KBM-7 (cell line): Measurements from ENCODE around the gene ASAP2.
"Not testable (repeated sequence)": the region's sequence is repeated elsewhere in the genome, so short reads cannot be mapped to it uniquely, and the experiment has no call there.

Source experiments
- DNase-seq: peaks from one replicate; pipeline ENCODE4 v3.0.0-alpha.2; 2015
- in situ Hi-C: fragments of 300-500 bp; cut with MboI; formaldehyde crosslinking; loops from 2 replicates; pipeline ENCODE4 v1.14.3; 2020; ENCODE audit warnings: low sequenced_read_pairs, low pct_unique_long_range_greater_than_20kb, mixed read lengths

ASAP2 gene

DNA sequence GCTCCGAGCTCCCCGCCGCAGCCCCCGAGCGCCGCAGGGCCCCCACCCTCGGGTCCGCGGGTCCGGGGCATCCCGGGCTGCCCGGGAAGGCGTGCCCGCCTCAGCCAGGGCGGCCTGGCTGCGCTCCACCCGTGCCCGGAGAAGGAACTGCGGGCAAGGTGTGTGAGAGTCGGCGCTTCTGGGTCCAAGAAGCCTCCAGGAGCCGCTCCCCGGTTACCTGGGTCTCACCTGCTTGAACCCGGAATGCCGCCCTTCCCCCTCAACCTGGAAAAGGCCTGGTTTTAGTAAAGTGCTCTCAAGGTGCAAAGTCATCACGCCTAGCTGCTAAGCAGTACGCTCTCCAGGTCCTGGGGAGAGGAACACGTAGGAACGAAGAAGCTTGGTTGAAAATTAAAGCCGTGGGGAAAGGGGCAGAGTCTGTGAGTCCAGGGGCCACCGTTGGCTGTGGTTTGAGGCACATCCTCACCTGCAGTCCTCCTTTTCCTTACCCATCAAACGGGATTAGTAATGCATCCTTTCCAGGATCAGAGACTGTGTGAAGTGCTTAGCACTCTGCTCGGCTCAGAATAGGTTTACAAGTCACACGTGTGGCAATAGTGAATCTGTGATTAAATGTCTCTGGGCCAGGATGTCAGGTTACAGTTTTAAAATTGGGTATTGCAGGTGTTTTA is 1.2 kb downstream of the ASAP2 start:
- in situ Hi-C loops = no loop called here

DNA sequence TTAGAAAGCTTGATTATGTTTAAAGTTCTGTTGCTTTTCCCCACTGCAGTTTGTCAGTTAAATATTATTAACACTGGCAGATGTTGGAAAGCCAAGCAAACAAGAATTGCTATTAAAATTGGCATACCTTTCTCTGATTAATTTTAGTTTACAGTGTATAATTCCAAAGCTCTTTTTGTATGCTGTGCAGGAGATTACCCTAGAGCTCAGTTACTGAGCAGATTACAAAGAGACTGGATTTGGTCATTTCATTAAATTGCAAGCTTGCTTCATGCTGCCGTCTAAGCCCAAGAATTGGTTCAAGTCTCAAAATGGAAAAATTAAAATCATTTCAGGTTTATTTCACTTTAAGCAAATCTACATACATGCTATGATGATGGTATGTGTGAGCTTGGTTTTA is 2.3 kb downstream of the ASAP2 start:
- DNase-seq = no peak
- in situ Hi-C loops = no loop called here

More for the DNA sequence above, 1.2 kb downstream of the ASAP2 start:
- peak; percentile 50 for DNase-seq

DNA sequence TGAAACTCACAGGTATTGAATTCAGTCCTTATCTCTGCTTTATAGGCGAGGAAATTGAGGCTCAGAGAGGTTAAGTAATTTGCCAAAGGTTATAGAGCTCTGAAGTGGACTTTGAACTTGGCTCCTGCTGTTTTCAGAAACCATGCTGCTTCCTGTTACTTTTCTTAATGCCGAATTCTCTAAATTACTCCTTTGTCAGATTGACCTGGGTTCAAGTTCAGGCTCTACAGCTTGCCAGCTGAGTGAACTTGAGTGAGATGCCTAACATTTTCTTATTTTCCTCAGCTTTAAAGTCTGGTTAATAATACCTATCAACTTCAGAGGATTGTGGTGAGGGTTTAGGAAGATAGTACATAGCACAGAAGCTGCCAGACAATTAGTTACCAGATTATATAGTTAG is 3.4 kb downstream of the ASAP2 start:
- DNase-seq = no peak
- in situ Hi-C loops = no loop called here

DNA sequence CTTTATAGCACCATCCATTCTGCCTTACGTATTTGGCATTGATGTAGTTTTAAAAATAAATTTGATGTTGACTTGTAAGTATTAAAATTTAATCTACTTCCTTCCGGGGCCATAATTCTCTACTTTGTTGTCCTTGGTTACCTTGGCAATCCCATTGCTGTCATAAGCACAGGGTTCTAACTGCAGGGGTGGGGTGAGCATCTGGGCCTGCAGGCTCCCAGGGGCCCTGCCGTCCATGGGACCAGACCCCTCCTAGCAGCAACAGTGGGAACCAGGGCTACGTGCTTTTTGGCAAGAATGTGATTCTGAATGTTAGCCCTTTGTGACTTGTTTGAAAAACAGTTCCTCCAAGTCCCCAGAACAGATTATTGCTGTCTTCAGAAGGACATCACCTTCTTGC is 4.9 kb downstream of the ASAP2 start:
- in situ Hi-C loops = no loop called here
- DNase-seq = no peak

DNA sequence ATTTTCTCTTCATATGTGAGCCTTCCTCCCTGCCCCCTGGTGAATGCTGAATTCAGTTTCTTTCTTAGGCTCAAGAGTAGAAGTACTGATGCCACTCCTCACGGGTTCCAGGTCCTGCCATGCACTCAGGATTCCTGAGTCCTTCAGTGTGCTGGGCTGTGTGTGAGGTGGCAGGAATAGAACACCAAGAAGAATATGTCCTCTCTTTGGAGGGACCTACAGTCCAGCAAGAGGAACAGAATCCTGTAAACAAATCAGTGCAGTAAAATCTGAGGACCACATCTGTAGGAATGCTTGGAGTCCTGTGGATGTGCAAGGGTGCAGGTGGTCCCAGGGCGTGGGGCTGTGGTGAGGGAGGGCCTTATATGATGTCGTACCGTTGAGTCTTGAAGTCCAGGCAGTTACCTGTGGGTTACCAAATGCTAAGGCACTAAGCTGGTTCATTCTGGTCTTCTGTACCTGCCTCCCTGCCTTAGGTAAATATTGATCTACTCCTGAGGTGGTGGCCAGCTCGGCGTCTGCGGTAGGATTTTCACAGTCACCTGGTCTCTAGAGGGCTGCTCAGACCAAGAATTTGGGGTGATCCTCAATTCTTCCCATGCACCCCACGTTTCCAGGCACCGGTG is 5.5 kb downstream of the ASAP2 start:
- DNase-seq = no peak

DNA sequence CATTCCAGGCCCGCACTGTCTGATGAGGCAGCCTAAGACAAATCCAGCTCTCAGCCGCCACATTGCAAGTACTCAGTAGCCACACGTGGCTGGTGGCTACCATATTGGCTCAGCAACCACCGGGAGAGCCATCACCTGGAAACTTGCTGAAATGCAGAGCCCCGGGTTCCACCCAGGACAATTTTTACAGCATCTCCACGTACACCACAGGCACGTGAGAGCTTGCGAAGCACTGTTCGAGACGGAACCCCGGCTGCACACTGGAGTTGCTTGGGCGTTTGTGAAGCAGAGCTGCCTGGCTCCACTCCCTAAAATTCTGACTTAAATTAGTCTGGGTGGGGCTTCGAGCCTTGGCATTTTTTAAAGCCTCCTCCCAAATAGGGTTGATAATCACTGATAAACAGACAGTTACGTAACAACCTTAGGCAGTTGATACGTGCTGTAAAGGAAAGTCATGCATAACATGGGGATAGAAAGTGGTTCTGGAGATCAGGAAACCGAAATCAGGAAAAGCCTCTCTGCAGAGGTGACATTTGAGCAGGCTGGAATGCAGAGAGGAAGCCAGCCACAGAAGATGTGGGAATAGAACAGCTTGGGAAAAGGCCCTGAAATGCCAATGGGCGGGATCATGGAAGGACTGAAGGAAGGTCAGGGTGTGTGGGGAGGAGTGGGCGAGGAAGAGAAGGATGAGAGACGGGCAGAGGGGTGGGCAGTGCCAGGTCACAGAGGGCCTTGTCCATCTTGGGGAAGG is 6.2 kb downstream of the ASAP2 start:
- in situ Hi-C loops = no loop called here

More for the DNA sequence above, 5.5 kb downstream of the ASAP2 start:
- in situ Hi-C loops = no loop called here

DNA sequence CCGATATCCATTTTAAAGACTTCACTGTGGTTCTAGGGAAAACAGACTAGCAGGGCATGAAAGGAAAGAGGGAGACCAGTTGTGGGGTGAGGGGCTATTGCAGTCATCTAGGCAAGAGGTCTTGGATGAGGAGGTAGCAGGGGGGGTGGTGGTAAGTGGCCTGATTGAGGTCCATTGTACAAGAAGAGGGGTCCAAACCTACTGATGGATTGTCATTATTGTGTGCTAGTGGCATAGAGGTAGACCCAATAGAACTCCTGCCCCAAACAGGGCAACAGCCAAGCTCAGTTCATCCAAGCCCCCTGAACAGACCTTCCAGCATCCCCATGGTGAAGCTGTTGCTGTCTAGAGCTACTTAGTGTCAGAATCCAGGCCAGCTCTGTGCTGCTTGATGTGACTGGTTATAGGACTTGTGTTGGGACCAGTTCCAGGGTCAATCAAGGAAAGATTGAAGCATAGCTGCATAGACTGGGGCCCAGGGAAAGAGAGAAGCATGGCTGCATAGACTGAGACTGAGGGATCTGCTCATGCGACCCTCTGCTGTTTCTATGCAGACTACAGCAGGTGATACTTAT is 7.0 kb downstream of the ASAP2 start:
- DNase-seq = no peak
- in situ Hi-C loops = no loop called here

More for the DNA sequence above, 6.2 kb downstream of the ASAP2 start:
- DNase-seq = no peak

DNA sequence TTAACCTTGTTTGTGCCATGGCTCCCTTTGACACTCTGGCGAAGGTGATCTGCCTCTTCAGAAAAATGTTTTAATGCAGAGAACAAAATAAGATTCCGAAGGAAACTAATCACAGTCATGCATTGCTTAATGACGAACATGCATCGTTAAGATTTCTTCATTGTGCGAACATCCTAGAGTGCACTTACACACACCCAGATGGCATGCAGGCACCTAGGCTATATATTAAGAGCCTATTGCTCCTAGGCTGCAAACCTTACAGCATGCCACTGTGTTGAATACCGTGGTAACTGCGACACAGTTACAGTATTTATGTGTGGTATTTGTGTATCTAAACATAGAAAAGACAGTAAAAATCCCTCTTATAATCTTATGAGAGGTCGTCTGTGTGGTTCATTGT is 8.3 kb downstream of the ASAP2 start:
- in situ Hi-C loops = no loop called here

DNA sequence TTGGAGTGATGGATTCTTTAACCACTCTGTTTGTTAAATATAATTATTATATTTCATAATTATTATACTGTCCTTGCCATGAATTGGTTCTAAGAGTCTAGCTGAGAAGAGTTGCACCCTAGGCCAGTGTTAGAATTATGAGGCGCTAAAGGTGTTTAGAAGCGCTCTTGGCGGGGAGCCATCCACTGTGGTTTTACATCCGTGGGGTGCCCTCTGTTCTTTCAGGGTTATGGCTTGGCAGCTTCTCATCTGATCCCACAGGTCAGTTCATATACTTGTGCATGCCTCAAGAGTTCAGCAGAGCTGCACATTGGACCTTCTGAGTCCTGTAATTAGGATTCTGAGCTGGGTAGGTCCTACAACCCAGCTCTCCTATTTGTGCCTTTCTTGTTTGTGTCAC is 9.1 kb downstream of the ASAP2 start:
- DNase-seq = no peak
- in situ Hi-C loops = no loop called here

More for the DNA sequence above, 8.3 kb downstream of the ASAP2 start:
- DNase-seq = no peak

DNA sequence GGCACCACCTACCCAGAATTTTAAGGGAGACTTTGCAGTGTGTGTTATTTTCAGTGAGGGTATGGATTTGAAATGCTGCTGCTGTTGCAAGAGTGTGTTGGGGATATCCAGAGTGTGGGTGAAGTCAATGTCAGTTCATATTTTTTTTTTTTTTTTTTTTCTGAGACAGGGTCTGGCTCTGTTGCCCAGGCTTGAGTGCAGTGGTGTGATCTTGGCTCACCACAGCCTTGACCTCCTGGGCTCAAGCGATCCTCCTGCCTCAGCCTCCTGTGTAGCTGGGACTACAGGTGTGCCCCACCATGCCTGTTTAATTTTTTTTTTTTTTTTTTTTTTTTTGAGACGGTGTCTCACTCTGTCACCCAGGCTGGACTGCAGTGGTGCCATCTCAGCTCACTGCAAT is 9.5 kb downstream of the ASAP2 start:
- DNase-seq, in situ Hi-C loops: not testable (repeated sequence)

DNA sequence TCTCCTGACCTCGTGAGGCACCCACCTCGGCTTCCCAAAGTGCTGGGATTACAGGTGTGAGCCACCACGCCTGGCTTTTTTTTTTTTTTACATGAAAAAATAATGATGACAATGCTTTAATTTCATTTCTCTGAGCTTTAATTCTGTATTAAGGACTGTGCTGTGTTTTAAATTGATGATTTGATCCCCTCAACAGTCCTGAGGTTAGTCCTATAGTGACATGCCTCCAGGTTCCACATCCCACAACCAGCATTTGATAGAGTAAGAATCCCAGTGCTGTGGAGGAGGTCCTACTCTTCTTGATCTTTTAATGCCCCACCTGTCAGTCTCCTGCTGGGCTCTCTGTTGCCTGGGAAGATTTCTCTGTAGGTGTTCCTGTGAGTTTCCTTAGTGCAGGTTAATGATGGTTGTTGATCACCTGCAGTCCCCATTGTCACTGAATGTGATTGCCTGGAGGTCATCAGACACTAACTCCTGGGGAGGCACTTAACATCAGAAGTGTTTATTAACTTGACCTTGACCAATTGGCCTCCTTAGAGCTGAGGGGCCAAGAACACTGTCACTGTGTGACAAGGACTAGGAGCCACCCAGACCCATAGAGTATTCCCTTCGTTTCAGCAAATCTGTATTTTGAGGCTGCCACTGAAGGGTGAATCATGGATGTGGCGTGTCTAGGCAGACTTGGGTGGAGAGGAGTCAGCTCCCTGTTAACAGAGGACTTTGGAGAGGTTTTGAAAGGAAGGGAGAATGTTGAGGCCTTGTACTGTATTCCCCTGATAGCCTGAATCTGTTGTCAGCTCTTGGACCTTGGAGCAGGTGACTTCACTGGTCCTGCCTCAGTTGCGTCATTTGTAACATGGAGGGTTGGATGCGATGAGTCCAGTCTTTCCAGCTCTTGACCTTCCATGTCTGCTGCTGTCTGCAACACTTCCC is 11.5 kb downstream of the ASAP2 start:
- in situ Hi-C loops = no loop called here
- no peak for DNase-seq

DNA sequence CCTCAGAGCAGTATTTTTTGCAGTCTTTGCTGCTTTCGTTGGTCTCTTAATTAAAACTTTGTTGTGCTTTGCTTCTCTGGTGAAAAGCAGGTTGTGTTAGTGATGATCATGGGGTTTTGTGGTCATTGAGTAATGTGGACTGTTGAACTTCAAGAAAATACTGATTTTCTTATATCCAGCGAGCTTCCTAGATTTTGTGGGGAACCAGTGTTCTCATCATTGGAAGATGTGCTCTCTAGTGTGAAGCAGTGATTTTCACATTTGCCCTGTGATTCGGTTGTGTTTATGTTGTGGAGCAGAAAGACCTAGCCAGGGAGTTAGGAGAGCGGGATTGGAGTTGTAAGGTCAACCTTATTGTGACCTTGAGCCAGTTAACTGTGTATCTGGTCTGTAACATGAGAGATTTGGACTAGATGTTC is 12.4 kb downstream of the ASAP2 start:
- DNase-seq = no peak
- in situ Hi-C loops = no loop called here

DNA sequence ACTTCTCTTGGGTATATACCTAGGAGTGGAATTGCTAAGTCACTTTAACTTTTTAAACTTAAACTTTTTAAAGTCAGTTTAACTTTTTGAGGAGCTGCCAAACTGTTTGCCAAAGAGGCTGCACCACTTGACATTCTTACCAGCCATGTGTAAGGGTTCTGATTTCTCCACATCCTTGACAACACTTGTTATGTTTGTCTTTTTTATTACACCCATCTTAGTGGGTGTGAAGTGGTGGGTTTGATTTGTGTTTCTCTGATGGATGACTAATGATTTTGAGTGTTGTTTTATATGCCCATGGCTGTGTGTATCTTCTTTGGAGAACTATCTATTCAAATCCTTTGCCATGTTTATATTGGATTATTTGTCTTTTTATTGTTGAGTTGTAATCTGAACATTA is 13.6 kb downstream of the ASAP2 start:
- no peak for DNase-seq
- in situ Hi-C loops = no loop called here

DNA sequence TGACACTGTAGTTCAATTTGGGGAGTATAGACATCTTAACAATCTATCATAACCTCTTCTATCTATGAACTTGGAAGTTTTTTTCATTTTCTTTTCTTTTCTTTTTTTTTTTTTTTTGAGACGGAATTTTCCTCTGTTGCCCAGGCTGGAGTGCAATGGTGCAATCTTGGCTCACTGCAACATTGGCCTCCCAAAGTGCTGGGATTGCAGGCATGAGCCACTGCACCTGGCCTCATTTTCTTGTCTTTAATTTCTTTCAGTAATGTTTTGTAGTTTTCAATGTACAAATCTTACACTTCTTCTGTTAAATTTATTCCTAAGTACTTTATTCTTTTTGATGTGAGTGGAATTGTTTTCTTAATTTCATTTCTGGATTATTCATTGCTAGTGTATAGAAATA is 14.6 kb downstream of the ASAP2 start:
- in situ Hi-C loops = no loop called here
- no peak for DNase-seq

DNA sequence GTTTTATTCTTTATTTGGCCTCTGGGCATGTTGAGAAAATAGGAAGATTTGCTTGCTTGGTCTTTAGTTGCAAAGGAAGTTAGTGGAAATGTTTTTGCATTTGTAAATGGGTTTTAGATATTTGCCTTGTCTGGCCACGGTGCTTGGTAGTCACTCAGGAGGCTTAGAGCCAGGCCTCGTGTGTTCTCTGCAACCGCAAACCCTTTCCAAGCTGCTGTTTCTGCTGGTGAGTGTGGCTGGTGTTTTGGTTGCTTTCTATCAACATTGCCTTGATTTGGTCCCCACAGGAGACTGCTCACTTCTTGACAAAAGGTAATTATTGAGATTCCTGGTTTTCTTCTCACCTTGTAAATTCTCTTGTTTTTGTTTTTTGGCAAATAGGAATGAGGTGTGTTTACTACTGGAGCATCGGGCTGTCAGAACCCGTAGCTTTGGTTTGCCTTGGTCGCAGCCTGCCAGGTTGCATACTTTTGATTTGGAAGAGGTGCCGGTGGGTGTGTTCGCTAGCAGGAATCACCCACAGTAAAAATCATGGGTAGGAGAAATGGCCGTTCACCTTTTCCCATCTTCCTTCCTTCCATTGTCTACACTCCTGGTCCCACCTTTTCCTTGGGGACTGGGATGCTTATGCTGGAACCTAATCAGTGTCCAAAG is 15.8 kb downstream of the ASAP2 start:
- no peak for DNase-seq
- in situ Hi-C loops = no loop called here

DNA sequence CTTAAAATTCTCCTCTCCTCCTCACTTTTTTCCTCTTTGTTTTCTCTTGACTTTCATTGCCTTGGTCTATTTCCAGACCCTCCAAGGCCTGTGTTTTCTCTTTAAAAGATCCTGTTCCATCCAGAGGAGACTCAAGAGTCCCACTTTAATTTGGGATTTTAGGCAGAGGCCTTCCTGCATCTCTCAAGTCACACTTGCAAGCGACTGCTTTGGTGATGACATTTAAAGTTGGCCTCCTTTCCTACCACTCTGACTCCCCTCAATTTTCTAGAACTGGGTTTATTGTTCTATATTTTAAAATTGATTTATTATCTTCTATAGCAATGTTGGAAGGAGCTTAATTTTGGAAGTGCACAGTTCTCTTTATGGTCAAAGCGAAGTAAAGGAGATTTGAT is 16.3 kb downstream of the ASAP2 start:
- in situ Hi-C loops = no loop called here
- no peak for DNase-seq

DNA sequence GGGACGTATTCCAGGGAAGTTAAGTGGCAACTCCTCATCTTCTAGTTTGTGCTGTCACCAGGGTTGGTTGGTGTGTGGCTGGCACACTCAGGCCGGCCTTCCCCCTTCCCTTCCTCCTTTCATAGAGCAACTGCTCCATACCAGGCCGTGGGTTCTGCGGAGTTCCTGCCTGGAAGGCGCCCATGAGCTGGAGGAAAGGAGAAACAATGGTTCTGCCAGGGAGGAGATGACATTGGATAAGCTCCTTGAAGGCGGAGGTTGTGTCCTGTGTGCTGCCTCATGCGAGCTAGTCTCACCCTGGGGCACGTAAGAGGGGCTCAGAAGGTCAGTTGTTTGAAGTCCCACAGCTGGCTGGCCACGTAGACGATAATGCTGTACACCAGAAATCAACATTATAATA is 19.2 kb downstream of the ASAP2 start:
- DNase-seq = no peak
- in situ Hi-C loops = no loop called here

DNA sequence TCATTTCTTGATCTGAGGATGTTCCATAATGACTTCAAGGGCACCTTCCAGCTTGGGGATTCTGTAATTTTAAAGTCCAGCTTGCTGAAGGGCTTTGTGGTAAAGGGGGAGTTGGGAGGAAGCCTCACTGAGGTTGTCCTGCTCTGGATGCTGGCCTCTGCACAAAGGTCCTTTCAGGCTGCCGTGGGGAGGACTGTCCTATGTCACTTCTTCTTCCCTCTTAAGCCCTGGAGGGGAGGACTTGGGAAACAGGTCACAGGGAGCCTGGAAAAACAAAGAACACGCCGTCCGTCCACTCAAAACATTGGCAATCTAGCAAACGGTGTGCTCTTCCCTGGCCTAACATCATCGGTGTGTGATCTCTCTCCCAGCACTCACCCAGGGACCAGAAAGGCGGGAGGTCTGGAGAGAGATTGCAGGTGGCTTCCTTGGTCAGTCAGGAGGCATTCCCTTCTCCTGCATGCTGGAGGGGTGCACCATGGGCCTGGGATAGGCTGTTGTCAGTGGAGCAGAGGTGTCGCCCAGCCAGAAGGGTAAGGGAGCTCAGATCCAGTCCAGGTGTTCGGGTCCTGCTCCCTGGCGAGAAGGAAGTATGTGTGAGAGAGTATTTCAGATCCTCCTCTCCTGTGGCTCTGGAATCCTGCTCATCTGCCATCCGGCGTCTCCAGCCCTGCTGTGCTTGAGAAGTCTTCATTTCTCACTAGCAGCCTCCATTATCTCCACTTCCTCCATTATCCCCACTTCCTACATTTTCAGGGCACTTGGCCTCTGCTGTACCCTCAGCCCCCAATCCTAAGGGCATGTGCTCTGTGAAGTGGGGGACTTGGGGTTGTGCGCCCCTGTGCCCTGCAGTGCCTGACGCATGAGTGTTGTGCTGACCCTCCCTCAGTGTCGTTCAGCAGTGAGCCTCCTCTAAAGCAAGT is 20.1 kb downstream of the ASAP2 start:
- DNase-seq = no peak
- in situ Hi-C loops = no loop called here
